PFSK-1 (cell line): Measurements from ENCODE around the gene DISP2.

ENCODE experiments used
- FOXP2 ChIP-seq: optimal IDR thresholded peaks from 2 replicates; pipeline ENCODE3; 2011; ENCODE audit warnings: borderline replicate concordance, control low read depth, inconsistent platforms; ENCODE audit not compliant: insufficient read depth; ENCODE audit errors: extremely low read length, extremely low read depth
- POLR2AphosphoS5 ChIP-seq: IDR thresholded peaks from 2 replicates; pipeline ENCODE4 v1.6.1; 2012; ENCODE audit warnings: low read depth, mild to moderate bottlenecking, control low read depth, low read length, moderate library complexity
- REST ChIP-seq, 2 experiments: IDR thresholded peaks; 2 replicates each; pipeline versions ENCODE4 v1.6.1 to v1.8.0; 2011 to 2012; ENCODE audit warnings: low read depth in 2 of 2, low read length in 2 of 2, control low read depth in 1 of 2, inconsistent platforms in 1 of 2, mild to moderate bottlenecking in 1 of 2, moderate library complexity in 1 of 2; ENCODE audit not compliant: insufficient read depth in 1 of 2
- SIN3A ChIP-seq: IDR thresholded peaks from 2 replicates; pipeline ENCODE4 v1.6.1; 2012; ENCODE audit warnings: mild to moderate bottlenecking, low read length, moderate library complexity, borderline replicate concordance; ENCODE audit not compliant: insufficient read depth
- TAF1 ChIP-seq: IDR thresholded peaks from 2 replicates; pipeline ENCODE4 v1.6.1; 2012; ENCODE audit warnings: low read length, control low read depth, borderline replicate concordance; ENCODE audit not compliant: insufficient read depth

The DISP2 gene

GRCh38 chr15:40328176-40328575 is 29.8 kb upstream of the DISP2 start:
- TF ChIP-seq POLR2AphosphoS5 (no peak), SIN3A (no peak), TAF1 (no peak), FOXP2 (no peak), REST (IDR thresholded peaks at IDR 0.05; ENCODE audit: insufficient read depth in 1 of 2, low read depth in 2 of 2, low read length in 2 of 2) (no peak)

- no peak for TF ChIP-seq TAF1
Measured at GRCh38 chr15:40328751-40329150, 29.3 kb upstream of the DISP2 start.

- TF ChIP-seq SIN3A (no peak), REST (IDR thresholded peaks at IDR 0.05; ENCODE audit: insufficient read depth in 1 of 2, low read depth in 2 of 2, low read length in 2 of 2) (no peak), POLR2AphosphoS5 (no peak), TAF1 (no peak), FOXP2 (no peak)
Measured at GRCh38 chr15:40329804-40330203, 28.2 kb upstream of the DISP2 start.

- TF ChIP-seq REST (IDR thresholded peaks at IDR 0.05; ENCODE audit: insufficient read depth in 1 of 2, low read depth in 2 of 2, low read length in 2 of 2): no peak
- TF ChIP-seq POLR2AphosphoS5: no peak
- no peak for TF ChIP-seq FOXP2
- no peak for TF ChIP-seq TAF1
- TF ChIP-seq SIN3A: no peak
Measured at GRCh38 chr15:40330368-40330836, 27.6 kb upstream of the DISP2 start.

GRCh38 chr15:40331026-40331425 is 27.0 kb upstream of the DISP2 start:
- TF ChIP-seq TAF1: no peak
- no peak for TF ChIP-seq REST (IDR thresholded peaks at IDR 0.05; ENCODE audit: insufficient read depth in 1 of 2, low read depth in 2 of 2, low read length in 2 of 2)
- TF ChIP-seq FOXP2: no peak
- TF ChIP-seq SIN3A: no peak
- no peak for TF ChIP-seq POLR2AphosphoS5
